GM21528 (cell line): Measurements from ENCODE around the gene THUMPD2.

Source experiments
- ATAC-seq: cut with Tn5 transposase; IDR thresholded peaks from one replicate; pipeline ENCODE4 v1.9.1; 2021; ENCODE audit warnings: mild to moderate bottlenecking, moderate library complexity; ENCODE audit not compliant: unreplicated experiment, low FRiP score

Gene THUMPD2

DNA sequence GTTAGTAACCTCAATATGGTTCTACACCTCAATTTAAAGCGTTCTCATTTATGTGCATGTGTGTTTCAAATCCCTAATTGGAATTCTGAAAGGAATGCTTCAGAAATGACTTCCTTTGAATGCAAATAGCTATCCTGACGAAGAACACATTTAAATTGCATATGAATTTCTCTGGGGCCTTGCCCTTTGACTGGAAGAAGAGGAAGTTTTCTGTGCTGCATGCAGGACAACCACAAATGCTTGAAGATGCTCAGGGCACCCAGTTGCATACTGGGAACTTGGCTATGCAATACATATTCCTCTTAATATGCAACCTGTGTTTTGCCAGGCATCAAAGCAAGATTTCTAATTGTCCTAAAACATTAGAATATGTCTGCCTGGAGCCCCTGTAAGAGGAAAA, 58.1 kb downstream of the THUMPD2 start:
- no peak for ATAC-seq

DNA sequence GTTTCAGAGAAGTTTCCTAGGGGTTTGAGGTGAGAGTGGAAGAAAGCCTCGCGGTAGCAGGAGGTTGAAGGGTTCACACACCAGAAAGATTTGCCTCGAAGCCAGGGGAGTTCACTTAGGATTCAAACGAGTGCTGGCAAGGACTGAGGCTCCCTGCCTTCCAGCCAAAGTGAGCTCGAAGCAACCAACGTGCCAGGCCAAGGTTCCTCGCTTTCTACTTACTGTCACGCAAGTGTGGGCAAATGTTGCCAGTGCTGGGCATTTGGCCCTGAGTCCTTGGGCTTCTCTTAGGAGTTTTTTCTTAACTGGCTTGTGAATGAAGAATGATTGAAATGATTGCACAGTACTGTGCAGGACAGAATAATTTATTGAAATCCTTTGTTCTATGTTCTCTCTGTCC, 59.7 kb downstream of the THUMPD2 start:
- no peak for ATAC-seq

DNA sequence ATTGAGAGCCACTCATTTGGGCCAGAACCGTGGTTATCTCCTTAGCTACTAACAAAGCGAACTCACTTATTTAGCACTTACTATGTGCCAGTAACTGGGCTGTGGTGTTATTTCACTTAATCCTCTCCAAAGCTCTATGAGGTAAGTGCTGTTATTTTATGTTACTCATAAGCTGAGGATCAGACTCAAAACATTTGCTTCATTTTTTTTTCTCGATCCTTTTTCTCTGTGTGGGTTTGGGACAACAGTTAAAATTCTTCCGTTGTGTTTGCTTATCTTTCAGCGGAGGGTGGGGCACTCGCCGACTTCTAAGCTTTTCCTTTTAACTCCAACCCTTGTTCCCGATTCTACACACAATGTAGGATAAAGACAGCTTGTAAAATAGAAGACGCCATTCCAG, 60.6 kb downstream of the THUMPD2 start:
- no peak for ATAC-seq

DNA sequence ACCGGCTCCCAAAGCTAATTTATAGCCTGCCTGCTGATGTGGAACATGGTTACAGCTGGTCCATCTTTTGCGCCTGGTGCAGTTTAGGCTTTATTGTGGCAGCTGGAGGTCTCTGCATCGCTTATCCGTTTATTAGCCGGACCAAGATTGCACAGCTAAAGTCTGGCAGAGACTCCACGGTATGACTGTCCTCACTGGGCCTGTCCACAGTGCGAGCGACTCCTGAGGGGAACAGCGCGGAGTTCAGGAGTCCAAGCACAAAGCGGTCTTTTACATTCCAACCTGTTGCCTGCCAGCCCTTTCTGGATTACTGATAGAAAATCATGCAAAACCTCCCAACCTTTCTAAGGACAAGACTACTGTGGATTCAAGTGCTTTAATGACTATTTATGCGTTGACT, 62.0 kb downstream of the THUMPD2 start:
- no peak for ATAC-seq

DNA sequence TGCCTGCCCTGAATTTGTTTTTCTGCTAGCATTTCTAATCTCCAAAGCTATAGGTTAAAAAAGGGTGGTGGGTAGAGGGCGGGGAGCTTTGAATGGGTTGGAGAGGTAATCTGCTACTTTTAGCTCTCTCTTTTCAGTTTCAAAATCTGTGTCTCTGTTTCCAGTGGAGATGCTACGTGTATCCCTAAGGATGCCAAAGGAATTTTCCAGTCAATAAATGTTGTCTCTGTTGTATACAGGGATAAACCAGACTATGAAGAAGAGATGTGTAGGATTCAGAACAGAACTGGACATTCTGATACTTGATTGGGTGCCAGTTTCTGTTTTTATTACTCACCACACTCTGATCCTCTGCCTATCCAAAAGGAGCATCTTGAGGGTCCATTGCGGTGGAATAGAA, 63.2 kb downstream of the THUMPD2 start:
- ATAC-seq = no peak

DNA sequence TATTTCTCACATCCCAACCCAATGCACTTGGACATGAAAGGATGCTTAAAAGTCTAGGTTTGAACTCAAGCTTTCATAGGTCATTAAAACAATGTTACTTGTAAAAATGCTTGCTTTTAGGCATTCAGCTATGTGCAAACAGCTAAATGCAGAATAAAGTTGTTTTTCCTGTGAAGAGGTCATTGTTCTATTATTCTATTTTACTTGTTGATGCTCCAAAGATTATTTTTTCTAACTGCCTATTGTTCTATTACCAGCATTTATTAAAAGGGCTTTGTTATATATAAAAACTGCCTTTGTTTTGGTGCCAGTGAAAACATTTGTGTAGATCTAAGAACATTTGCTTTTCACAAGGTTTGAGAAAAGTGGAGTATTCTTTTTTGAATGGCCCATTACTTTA, 64.0 kb downstream of the THUMPD2 start:
- no peak for ATAC-seq

GRCh38 chr2:39712953-39713352, 66.1 kb downstream of the THUMPD2 start:
- no peak for ATAC-seq

DNA sequence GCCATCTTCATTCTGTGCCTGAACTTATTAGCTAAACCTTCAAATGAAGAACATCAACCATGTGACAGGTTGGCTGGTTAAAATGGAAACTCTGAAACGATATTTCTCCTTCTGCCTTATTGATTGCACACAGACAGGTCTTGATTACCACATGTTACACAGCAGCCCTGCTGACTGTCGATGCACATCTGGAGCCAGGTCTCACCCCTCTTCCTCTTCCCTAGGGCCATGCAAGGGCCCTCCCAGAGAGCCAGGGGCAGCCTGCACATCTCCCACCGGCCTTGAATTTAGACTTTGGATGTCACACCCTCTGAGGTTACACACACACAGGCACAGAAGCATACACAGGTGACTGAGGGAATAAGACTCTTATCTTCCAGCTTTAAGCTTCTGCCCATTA, 68.3 kb downstream of the THUMPD2 start:
- ATAC-seq = no peak

GRCh38 chr2:39708003-39708402, 71.1 kb downstream of the THUMPD2 start:
- no peak for ATAC-seq

DNA sequence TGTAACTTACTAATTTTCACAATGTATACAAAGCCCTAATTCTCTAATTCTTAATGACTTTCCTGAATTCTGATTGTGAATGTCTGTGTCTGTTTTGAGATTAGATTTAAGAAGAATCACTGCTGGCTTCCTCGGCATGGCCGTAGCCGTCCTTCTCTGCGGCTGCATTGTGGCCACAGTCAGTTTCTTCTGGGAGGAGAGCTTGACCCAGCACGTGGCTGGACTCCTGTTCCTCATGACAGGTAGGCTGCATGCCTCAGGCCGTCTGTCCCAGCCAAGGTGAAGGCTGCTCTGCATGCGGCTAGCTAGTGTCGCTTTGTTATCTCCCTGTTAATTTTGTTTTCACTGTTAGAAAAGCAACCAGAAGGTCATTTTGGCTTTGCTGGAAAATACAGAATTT, 72.1 kb downstream of the THUMPD2 start:
- ATAC-seq = no peak

- no peak for ATAC-seq
Observed at GRCh38 chr2:39706312-39706711, 72.7 kb downstream of the THUMPD2 start.

- no peak for ATAC-seq
Observed at GRCh38 chr2:39705638-39706037, 73.4 kb downstream of the THUMPD2 start.

DNA sequence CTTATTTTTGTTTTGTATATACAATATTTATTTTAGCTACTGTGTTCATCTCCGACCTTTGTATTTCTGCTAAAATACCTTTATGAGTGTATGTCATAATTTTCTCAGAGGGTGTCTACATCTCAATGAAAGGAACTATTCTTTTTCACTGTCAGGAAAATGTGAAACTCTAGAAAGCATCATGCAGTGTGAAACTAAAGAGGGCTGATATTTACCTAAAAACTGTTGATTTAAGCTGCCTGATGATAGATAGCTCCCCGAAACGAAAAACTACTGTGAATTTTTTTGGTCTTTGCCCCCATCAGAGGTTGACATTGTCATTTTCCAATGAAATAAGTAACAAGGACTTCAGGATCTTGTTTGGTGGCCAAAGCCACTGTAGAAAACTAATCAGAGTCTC, 74.5 kb downstream of the THUMPD2 start:
- ATAC-seq = no peak

- ATAC-seq = no peak
Observed at GRCh38 chr2:39703181-39703872, 75.7 kb downstream of the THUMPD2 start.

GRCh38 chr2:39701137-39701536, 77.9 kb downstream of the THUMPD2 start:
- ATAC-seq = no peak

DNA sequence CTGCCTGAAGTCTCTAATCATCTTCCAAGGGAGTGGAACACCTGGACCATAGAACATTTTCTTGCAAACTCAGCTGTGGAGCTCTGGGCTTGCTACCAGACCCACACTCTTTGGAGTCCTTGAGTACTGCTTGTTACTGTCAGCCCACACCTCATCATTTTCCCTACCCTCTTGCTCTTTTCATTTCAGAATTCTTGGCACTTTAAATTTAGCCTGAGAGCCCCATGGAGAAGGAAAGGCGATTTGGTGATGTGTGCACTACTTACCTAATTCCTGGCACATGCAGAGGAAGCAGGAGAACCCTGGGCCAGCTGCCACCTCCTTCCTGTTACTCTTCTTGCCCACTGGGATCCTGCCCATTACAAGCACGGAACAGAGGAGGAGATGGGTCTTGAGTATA, 81.6 kb downstream of the THUMPD2 start:
- ATAC-seq = no peak

DNA sequence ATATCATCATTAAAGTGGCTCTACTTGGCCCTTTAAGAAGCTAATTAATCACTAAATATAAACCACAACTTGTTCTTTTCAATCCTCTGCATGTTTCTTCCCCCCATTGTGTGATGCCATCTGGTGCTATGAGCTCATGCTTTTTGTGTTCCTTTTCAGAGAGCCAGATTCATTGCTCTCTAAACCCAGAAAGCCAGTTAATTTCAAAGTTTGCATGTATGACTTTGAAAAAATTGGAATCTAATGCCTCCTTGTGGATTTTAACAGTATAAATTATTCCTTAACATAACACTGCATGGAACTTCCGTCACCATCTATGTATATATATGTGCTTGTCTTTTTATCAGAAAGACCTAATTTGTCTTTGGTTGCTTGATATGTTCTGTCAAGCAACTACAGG, 82.2 kb downstream of the THUMPD2 start:
- ATAC-seq = no peak

DNA sequence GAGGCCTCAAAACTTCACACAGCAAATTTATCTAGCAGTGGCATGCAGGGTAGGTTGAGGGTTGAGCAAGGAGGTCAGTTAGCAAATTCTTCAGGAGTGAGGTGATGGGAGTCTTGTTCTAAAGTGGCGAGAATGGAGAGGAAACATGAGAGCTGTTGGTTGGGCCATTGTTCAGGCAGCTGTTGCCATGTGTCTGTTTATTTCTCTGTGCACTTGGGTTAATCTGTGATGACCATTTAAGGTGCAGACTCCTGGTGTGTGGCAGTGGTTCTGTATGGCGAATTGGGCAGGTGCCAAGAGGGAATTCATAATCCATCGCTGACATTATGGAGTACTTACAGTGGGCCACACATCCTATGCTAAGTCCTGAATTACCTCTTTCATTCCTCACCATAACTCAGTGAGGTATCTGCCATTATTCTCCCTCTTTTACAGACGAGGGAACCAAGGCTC, 82.9 kb downstream of the THUMPD2 start:
- ATAC-seq = no peak

GRCh38 chr2:39693245-39693644, 85.8 kb downstream of the THUMPD2 start:
- ATAC-seq = no peak

GRCh38 chr2:39689876-39690275, 89.2 kb downstream of the THUMPD2 start:
- no peak for ATAC-seq

GRCh38 chr2:39689272-39689841, 89.7 kb downstream of the THUMPD2 start:
- no peak for ATAC-seq

DNA sequence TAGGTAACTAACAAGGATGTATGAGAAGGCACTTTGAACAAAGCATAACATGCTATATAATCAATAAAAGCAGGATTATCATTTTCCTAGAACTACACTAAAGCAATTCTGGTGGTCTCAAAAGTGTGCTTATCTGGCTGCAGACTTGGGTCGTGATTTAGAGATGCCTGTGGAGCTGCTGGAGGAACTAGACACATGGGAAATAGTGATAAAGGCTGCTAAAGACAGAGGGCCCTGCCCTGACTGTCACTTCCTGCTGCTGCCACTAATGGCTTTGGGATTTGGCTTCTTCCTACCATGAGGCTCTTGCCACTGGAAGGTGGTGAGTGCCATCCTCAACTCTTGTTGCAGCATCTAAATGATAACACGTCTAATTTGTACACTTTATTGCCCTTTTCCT, 90.9 kb downstream of the THUMPD2 start:
- no peak for ATAC-seq

DNA sequence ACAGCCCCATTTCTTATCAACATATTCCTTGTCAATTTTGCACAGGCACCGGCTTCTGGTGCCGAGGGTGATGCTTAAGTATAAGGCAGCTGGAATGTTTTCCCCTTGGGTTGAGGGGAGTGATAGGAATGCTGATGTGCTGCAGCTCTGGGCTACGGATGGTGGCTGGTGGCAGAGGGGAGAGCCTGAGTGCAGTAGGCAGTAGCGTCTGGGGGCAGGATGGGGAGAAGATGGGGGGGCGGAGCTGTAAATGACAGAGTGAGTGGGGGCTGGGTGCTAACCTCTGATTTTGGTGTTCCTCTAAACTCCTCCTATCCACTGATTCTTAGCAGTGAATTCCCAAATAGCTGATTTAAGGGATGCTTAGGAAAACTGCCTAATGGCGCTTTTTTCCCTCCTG, 92.6 kb downstream of the THUMPD2 start:
- ATAC-seq = no peak
